A549 (cell line): ENCODE data around the gene GSE1. TPM values are rescaled to one million over a fixed set of nuclear protein-coding genes. Genes with fewer than 3 reads are reported as not detected.

ENCODE experiments used
- ATAC-seq, 2 experiments: fragments of 200-7000 bp in 1 of 2; fragments of >200 bp in 1 of 2; cut with Nextera tagmentation in 1 of 2; cut with Tn5 transposase in 1 of 2; 3 replicates each; pipeline versions ENCODE4 v1.8.0 to v1.9.1; 2018 to 2020; ENCODE audit warnings: mild to moderate bottlenecking in 1 of 2, moderate library complexity in 1 of 2
- CTCF ChIA-PET: fragments of 300-600 bp; sonication (Branson Sonifier 250); formaldehyde crosslinking; extraction: SDS; loops from one replicate; lab custom pipeline; 2021; ENCODE audit warnings: antibody characterized with exemption, inconsistent platforms; lab: Yijun Ruan, JAX
- POLR2A ChIA-PET: fragments of 350-600 bp; formaldehyde crosslinking; extraction: SDS; loops from one replicate; lab custom pipeline; 2021; ENCODE audit warnings: antibody characterized with exemption, inconsistent platforms; lab: Yijun Ruan, JAX
- DNase-seq, 2 experiments: peaks; one replicate each; pipeline versions ENCODE4 v3.0.0 to v3.0.0-alpha.2; 2011 to 2016; ENCODE audit warnings: low read depth in 1 of 2, low spot score in 1 of 2
- FAIRE-seq: peaks from 2 replicates; lab custom pipeline; 2011; peaks lifted over from hg19 to GRCh38; lab: Jason Lieb, UNC
- H3K27ac ChIP-seq, 2 experiments: fragments of >200 bp; sonication (Bioruptor Twin); formaldehyde crosslinking; 3 replicates each; pipeline ENCODE4 v1.5.1; 2016 to 2017
- H3K4me1 ChIP-seq: fragments of >200 bp; sonication (Bioruptor Twin); formaldehyde crosslinking; 3 replicates; pipeline ENCODE4 v1.6.1; 2016
- H3K4me2 ChIP-seq: fragments of >200 bp; sonication (Bioruptor Twin); formaldehyde crosslinking; 3 replicates; pipeline ENCODE4 v1.6.1; 2016
- H3K4me3 ChIP-seq: fragments of >200 bp; sonication (Bioruptor Twin); formaldehyde crosslinking; 3 replicates; pipeline ENCODE4 v1.5.1; 2016
- H3K9me3 ChIP-seq: fragments of >200 bp; sonication (Bioruptor Twin); formaldehyde crosslinking; 3 replicates; pipeline ENCODE4 v1.6.1; 2016
- BHLHE40 ChIP-seq: IDR thresholded peaks from 2 replicates; pipeline ENCODE4 v1.6.1; 2012; ENCODE audit warnings: low read depth, low read length, inconsistent platforms
- CBX8 ChIP-seq: fragments of 200-600 bp; sonication (generic); IDR thresholded peaks from 2 replicates; pipeline ENCODE4 v1.6.1; 2016
- CEBPB ChIP-seq, 2 experiments: fragments of >200 bp in 1 of 2; sonication (Bioruptor Twin) in 1 of 2; formaldehyde crosslinking in 1 of 2; IDR thresholded peaks; 2 replicates each; pipeline ENCODE4 v1.6.1; 2012 to 2016
- CHD4 ChIP-seq: fragments of 200-600 bp; sonication (generic); IDR thresholded peaks from 2 replicates; pipeline ENCODE4 v1.6.1; 2016; ENCODE audit warnings: antibody characterized with exemption, mild to moderate bottlenecking, borderline replicate concordance
- EHF ChIP-seq: fragments of 250-450 bp; sonication (Bioruptor Pico); IDR thresholded peaks from 2 replicates; pipeline ENCODE4 v1.5.0; 2020; ENCODE audit warnings: mild to moderate bottlenecking
- FOSL2 ChIP-seq, 2 experiments: fragments of 450-650 bp in 1 of 2; fragments of >200 bp in 1 of 2; sonication (Bioruptor Twin) in 1 of 2; formaldehyde crosslinking; IDR thresholded peaks; 2 replicates each; pipeline versions ENCODE4 v1.5.0 to v1.6.1; 2016 to 2020; ENCODE audit warnings: mild to moderate bottlenecking in 1 of 2, moderate library complexity in 1 of 2
- FOXS1 ChIP-seq: fragments of 250-450 bp; sonication (Bioruptor Pico); IDR thresholded peaks from 2 replicates; pipeline ENCODE4 v1.5.0; 2020; ENCODE audit warnings: mild to moderate bottlenecking, moderate library complexity
- HOXA7 ChIP-seq: fragments of 250-450 bp; sonication (Bioruptor Pico); IDR thresholded peaks from 2 replicates; pipeline ENCODE4 v1.5.0; 2020; ENCODE audit warnings: mild to moderate bottlenecking, moderate library complexity
- JUNB ChIP-seq: fragments of >200 bp; sonication (Bioruptor Twin); formaldehyde crosslinking; IDR thresholded peaks from 2 replicates; pipeline ENCODE4 v1.6.1; 2016
- MAZ ChIP-seq: fragments of 150-350 bp; IDR thresholded peaks from 2 replicates; pipeline ENCODE4 v1.6.1; 2014; ENCODE audit warnings: antibody characterized with exemption, low read depth, low read length, borderline replicate concordance
- MYC ChIP-seq: IDR thresholded peaks from 2 replicates; pipeline ENCODE4 v1.6.1; 2012; ENCODE audit warnings: mild to moderate bottlenecking, inconsistent platforms, low read length, improper control_type of control experiment, borderline replicate concordance
- NR3C1 ChIP-seq: fragments of >200 bp; sonication (Bioruptor Twin); formaldehyde crosslinking; IDR thresholded peaks from 3 replicates; pipeline ENCODE4 v1.6.1; 2017
- POLR2A ChIP-seq: IDR thresholded peaks from 2 replicates; pipeline ENCODE4 v1.6.1; 2012; ENCODE audit warnings: mild to moderate bottlenecking, low read length
- POLR2AphosphoS2 ChIP-seq: conservative IDR thresholded peaks from 2 replicates; pipeline ENCODE4 v1.6.1; 2012; ENCODE audit warnings: low read length, improper control_type of control experiment, inconsistent platforms
- RARB ChIP-seq: fragments of 250-450 bp; sonication (Bioruptor Pico); IDR thresholded peaks from 2 replicates; pipeline ENCODE4 v1.8.0; 2021; ENCODE audit warnings: mild to moderate bottlenecking, moderate library complexity
- RNF2 ChIP-seq: fragments of 200-600 bp; sonication (generic); IDR thresholded peaks from 2 replicates; pipeline ENCODE4 v1.6.1; 2016; ENCODE audit warnings: low read depth, mild to moderate bottlenecking, antibody characterized with exemption, moderate library complexity, borderline replicate concordance
- WGBS: methylation state at CpG from one replicate; pipeline ENCODE4 v1.1.6; 2017; ENCODE audit errors: missing lambda C conversion rate; 5-methylcytosine and 5-hydroxymethylcytosine counted together
- polyA plus RNA-seq, 4 experiments: library from polyadenylated mRNA; depleted of rRNA in 3 of 4; stranded (reverse); fragments of >200 nt; fragmentation: RNase III in 1 of 4; extraction: RNeasy Plus Mini Kit Qiagen cat#74134 plus additional on column Dnase treatment in 1 of 4; gene quantifications; 2 replicates in 3 of 4; 3 replicates in 1 of 4; pipeline ENCODE4 v1.2.3, GENCODE V29; 2011 to 2017
- TF ChIP-seq, protein P1 (sequence below): fragments of 150-350 bp; IDR thresholded peaks from 2 replicates; pipeline ENCODE4 v1.6.1; 2014; ENCODE audit warnings: low read depth, mild to moderate bottlenecking, low read length

GSE1 gene
- polyA plus RNA-seq, 2 of the 4 experiments (the other 2 are of a cell fraction): 20.7 to 24.3 TPM

DNA sequence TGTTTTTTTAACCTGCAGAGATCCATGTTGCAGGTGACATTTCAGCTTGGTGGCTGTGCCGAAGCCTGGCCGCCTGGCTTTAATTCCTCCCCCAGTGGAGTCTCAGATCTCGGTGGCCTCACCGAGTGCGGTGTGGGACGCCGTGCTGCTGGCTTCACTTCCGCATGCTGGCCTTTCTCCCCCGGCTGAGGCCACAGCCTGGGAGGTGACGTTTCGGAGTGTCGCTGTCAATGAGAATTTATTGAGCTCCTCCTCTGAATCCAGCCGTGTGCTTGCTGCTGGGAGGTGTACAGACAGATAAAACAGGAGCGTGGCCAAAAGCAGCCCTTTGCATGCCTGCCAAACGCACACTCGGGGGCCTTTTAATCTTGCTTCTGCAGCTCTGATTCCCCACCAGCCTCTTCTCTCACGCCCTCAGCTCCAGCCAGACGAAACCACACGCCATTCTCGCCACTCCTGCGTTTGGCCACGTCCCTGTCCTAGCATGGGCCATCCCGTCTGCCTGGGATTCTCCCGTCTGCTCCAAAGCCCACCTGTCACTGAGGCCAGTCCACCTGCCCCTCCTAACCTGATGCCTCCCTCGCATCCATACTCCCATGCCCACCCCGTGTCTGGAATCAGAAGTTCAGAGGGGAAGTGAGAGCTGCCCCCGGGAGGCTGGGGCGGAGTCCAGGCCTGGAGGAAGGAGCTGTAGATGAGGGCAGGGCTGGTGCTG is 3.6 kb downstream of the GSE1 start:
- Histone ChIP-seq H3K4me2 (no peak overlapping the region; the same call in 2 of the 3 replicates), H3K4me1 (peaks cover 27% of the 10 kb centered on the region), H3K4me3 (no peak overlapping the region), H3K27ac (no peak overlapping the region), H3K9me3 (no peaks in the 10 kb centered on the region)
- ChIA-PET CTCF (interaction anchor here (0.6 to 4.2 kb wide), 66 partner anchors 10 to 502 kb away, joined by 3 to 93 read pairs (median 5); partner anchors contain the start of gene GINS2), POLR2A (interaction anchor here (0.9 kb wide), 1 partner anchor 102 kb away, joined by 3 read pairs; no protein-coding TSS in a partner anchor)
- TF ChIP-seq HOXA7 (CRISPR knock-in tag): no peak
- no peak for TF ChIP-seq CHD4
- no peak for TF ChIP-seq MAZ
- no peak for TF ChIP-seq FOXS1 (CRISPR knock-in tag)
- DNase-seq (no peak), ATAC-seq (no peak), FAIRE-seq (no peak)
- 89% methylated on average over 28 of the region's 28 CpGs for WGBS

DNA sequence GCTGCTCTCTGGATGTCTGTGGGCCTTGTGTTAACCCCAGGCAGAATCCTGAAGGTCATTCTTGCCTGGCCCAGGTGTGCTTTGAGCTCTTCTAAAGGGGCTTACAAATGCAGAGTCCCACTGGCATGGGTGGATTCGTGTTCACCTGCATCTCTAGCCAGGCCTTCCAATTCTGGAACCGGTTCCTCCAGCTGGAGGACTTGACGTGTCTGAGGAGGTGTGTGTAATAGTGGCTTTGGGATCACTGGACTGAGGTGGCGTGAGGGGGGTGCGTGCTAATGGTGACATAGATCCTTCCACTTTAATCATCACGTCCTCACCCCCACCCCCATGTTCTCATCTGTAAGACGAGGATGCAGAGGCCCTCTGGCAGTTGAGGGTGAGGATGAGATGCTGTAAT is 4.8 kb downstream of the GSE1 start:
- no peaks in the 10 kb centered on the region for H3K9me3 ChIP-seq
- CTCF ChIA-PET: interaction anchor here (0.9 to 4.2 kb wide), 17 partner anchors 11 to 503 kb away, joined by 3 to 93 read pairs (median 12); no protein-coding TSS in a partner anchor
- FAIRE-seq: no peak
- H3K4me3 ChIP-seq: no peak overlapping the region
- H3K4me2 ChIP-seq: no peak overlapping the region
- TF ChIP-seq MAZ (no peak), EHF (CRISPR knock-in tag) (no peak), CHD4 (no peak), JUNB (no peak)
- TF ChIP-seq, protein P1, sequence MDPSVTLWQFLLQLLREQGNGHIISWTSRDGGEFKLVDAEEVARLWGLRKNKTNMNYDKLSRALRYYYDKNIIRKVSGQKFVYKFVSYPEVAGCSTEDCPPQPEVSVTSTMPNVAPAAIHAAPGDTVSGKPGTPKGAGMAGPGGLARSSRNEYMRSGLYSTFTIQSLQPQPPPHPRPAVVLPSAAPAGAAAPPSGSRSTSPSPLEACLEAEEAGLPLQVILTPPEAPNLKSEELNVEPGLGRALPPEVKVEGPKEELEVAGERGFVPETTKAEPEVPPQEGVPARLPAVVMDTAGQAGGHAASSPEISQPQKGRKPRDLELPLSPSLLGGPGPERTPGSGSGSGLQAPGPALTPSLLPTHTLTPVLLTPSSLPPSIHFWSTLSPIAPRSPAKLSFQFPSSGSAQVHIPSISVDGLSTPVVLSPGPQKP: no peak
- peaks cover 36% of the 10 kb centered on the region for H3K4me1 ChIP-seq
- ATAC-seq: no peak
- POLR2A ChIA-PET: no interaction called here
- no peak for DNase-seq
- no peak overlapping the region for H3K27ac ChIP-seq
- WGBS: 90% methylated on average over 7 of the region's 7 CpGs

DNA sequence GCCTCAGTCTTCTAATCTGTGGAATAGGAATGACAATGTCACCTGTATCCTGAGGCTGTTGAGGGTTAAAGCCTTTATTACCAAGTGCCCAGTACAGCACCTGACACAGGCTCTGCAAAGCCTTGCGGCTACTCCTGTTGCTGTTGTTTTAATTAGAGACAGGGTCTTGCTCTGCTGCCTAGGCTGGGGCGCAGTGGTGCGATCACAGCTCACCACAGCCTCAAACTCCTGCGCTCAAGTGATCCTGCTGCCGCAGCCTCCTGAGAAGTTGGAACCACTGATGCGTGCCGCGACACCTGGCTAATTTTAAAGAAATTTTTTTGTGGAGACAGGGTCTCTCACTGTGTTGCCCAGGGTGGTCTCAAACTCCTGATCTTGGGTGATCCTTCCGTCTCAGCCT is 5.4 kb downstream of the GSE1 start:
- Histone ChIP-seq H3K4me1 (peaks cover 36% of the 10 kb centered on the region), H3K4me3 (no peak overlapping the region), H3K4me2 (no peak overlapping the region), H3K9me3 (no peaks in the 10 kb centered on the region), H3K27ac (no peak overlapping the region)
- FAIRE-seq (no peak), DNase-seq (no peak), ATAC-seq (no peak)
- no peak for TF ChIP-seq NR3C1
- TF ChIP-seq MYC: no peak
- no peak for TF ChIP-seq CHD4
- TF ChIP-seq POLR2AphosphoS2: no peak
- no peak for TF ChIP-seq POLR2A
- no peak for TF ChIP-seq FOSL2 (IDR thresholded peaks at IDR 0.05)
- no peak for TF ChIP-seq FOSL2 (CRISPR knock-in tag; IDR thresholded peaks at IDR 0.05)
- no peak for TF ChIP-seq EHF (CRISPR knock-in tag)
- no peak for TF ChIP-seq RNF2
- TF ChIP-seq CEBPB (IDR thresholded peaks at IDR 0.05): no peak
- no peak for TF ChIP-seq CBX8
- TF ChIP-seq BHLHE40: no peak
- TF ChIP-seq RARB: no peak
- CTCF ChIA-PET: interaction anchor here (1.2 to 4.2 kb wide), 8 partner anchors 10 to 249 kb away, joined by 3 to 93 read pairs (median 15); no protein-coding TSS in a partner anchor
- POLR2A ChIA-PET: no interaction called here
- 97% methylated on average over 9 of the region's 9 CpGs for WGBS
